GM23338 (cell line): ENCODE measurements around the gene PLRG1. TPM values are rescaled to one million over a fixed set of nuclear protein-coding genes. Genes with fewer than 3 reads are reported as not detected.
A peak's percentile ranks its signal among the peaks of the same experiment; 100 is the strongest.

Experiments used
- ATAC-seq: fragments of 200-7000 bp; cut with Tn5 transposase; 3 replicates; pipeline ENCODE4 v1.9.1; 2020
- DNase-seq: peaks from one replicate; pipeline ENCODE4 v3.0.0-alpha.2; 2015; ENCODE audit warnings: low spot score
- H2AFZ ChIP-seq: fragments of 200-600 bp; sonication (generic); 2 replicates; pipeline ENCODE4 v1.8.0; 2016; ENCODE audit warnings: antibody characterized with exemption, mild to moderate bottlenecking, moderate library complexity
- H3F3A ChIP-seq: fragments of 200-600 bp; sonication (generic); replicated peaks from 2 replicates; pipeline ENCODE4 v1.8.0; 2017; ENCODE audit warnings: antibody characterized with exemption, mixed run types, low read depth
- H3K27ac ChIP-seq: fragments of 200-600 bp; sonication (generic); 2 replicates; pipeline ENCODE4 v1.6.1; 2016; ENCODE audit warnings: low read depth
- H3K27me3 ChIP-seq: fragments of 200-600 bp; sonication (generic); 2 replicates; pipeline ENCODE4 v1.8.0; 2016; ENCODE audit warnings: mild to moderate bottlenecking, mixed run types, moderate library complexity; ENCODE audit not compliant: insufficient read depth
- H3K36me3 ChIP-seq: fragments of 200-600 bp; sonication (generic); 2 replicates; pipeline ENCODE4 v1.8.0; 2016; ENCODE audit warnings: mild to moderate bottlenecking; ENCODE audit not compliant: insufficient read depth
- H3K4me1 ChIP-seq: fragments of 200-600 bp; sonication (generic); 2 replicates; pipeline ENCODE4 v1.8.0; 2016; ENCODE audit warnings: mild to moderate bottlenecking, moderate library complexity; ENCODE audit not compliant: insufficient read depth
- H3K4me2 ChIP-seq: fragments of 200-600 bp; sonication (generic); 2 replicates; pipeline ENCODE4 v1.7.1; 2017; ENCODE audit warnings: mixed run types
- H3K4me3 ChIP-seq: fragments of 200-600 bp; sonication (generic); 2 replicates; pipeline ENCODE4 v1.6.1; 2016; ENCODE audit warnings: mixed run types
- H3K79me2 ChIP-seq: fragments of 200-600 bp; sonication (generic); replicated peaks from 2 replicates; pipeline ENCODE4 v1.8.0; 2017; ENCODE audit warnings: mild to moderate bottlenecking; ENCODE audit not compliant: insufficient read depth
- H3K9me2 ChIP-seq: fragments of 200-600 bp; sonication (generic); 2 replicates; pipeline ENCODE4 v1.8.0; 2017; ENCODE audit not compliant: insufficient read depth
- H4K20me1 ChIP-seq: fragments of 200-600 bp; sonication (generic); replicated peaks from 2 replicates; pipeline ENCODE4 v1.8.0; 2017; ENCODE audit warnings: mild to moderate bottlenecking; ENCODE audit not compliant: insufficient read depth
- H3K27ac Mint-ChIP-seq: 2 replicates; pipeline ENCODE4 v1.8.0; 2020; ENCODE audit warnings: inconsistent platforms, mild to moderate bottlenecking, moderate library complexity, mixed read lengths
- H3K27me3 Mint-ChIP-seq: 3 replicates; pipeline ENCODE4 v1.8.0; 2022; ENCODE audit warnings: low read depth, mild to moderate bottlenecking, moderate library complexity, mixed read lengths, inconsistent platforms; ENCODE audit not compliant: insufficient read depth, poor library complexity
- H3K36me3 Mint-ChIP-seq: 3 replicates; pipeline ENCODE4 v1.8.0; 2021; ENCODE audit warnings: low read depth, mild to moderate bottlenecking, inconsistent platforms, moderate library complexity, mixed read lengths
- H3K4me1 Mint-ChIP-seq: 3 replicates; pipeline ENCODE4 v1.8.0; 2020; ENCODE audit warnings: mild to moderate bottlenecking, inconsistent platforms, mixed read lengths
- H3K4me3 Mint-ChIP-seq: 3 replicates; pipeline ENCODE4 v1.8.0; 2021; ENCODE audit warnings: moderate library complexity, mild to moderate bottlenecking, inconsistent platforms, mixed read lengths
- H3K9me3 Mint-ChIP-seq: 3 replicates; pipeline ENCODE4 v1.8.0; 2020; ENCODE audit warnings: moderate library complexity, mild to moderate bottlenecking, inconsistent platforms, mixed read lengths
- CREB1 ChIP-seq: fragments of 250-450 bp; sonication (Bioruptor Pico); IDR thresholded peaks from 2 replicates; pipeline ENCODE4 v1.5.0; 2020; ENCODE audit warnings: low read depth, mild to moderate bottlenecking, moderate library complexity
- ETS1 ChIP-seq: IDR thresholded peaks from 2 replicates; pipeline ENCODE4 v1.6.1; 2016; ENCODE audit warnings: antibody characterized with exemption
- EZH2 ChIP-seq: fragments of 200-600 bp; sonication (generic); IDR thresholded peaks from one replicate; pipeline ENCODE4 v1.8.0; 2017; ENCODE audit warnings: antibody characterized with exemption, mild to moderate bottlenecking, low read depth; ENCODE audit not compliant: unreplicated experiment
- EZH2phosphoT487 ChIP-seq: fragments of 200-600 bp; sonication (generic); IDR thresholded peaks from one replicate; pipeline ENCODE4 v1.8.1; 2018; ENCODE audit warnings: antibody characterized with exemption; ENCODE audit not compliant: unreplicated experiment
- JUNB ChIP-seq: IDR thresholded peaks from one replicate; pipeline ENCODE4 v1.6.1; 2016; ENCODE audit warnings: antibody characterized with exemption; ENCODE audit not compliant: unreplicated experiment
- NANOG ChIP-seq: IDR thresholded peaks from 2 replicates; pipeline ENCODE4 v1.6.1; 2016; ENCODE audit warnings: antibody characterized with exemption, borderline replicate concordance
- POLR2AphosphoS5 ChIP-seq: IDR thresholded peaks from 2 replicates; pipeline ENCODE4 v1.6.1; 2016; ENCODE audit warnings: antibody characterized with exemption, low read depth
- REST ChIP-seq: IDR thresholded peaks from one replicate; pipeline ENCODE4 v1.6.1; 2018; ENCODE audit warnings: antibody characterized with exemption; ENCODE audit not compliant: unreplicated experiment
- STAT1 ChIP-seq: IDR thresholded peaks from one replicate; pipeline ENCODE4 v1.6.1; 2016; ENCODE audit warnings: antibody characterized with exemption; ENCODE audit not compliant: unreplicated experiment
- ZNF114 ChIP-seq: fragments of 250-450 bp; sonication (Bioruptor Pico); IDR thresholded peaks from 2 replicates; pipeline ENCODE4 v1.5.0; 2020; ENCODE audit warnings: mild to moderate bottlenecking, moderate library complexity
- ZNF331 ChIP-seq: fragments of 250-450 bp; sonication (Bioruptor Pico); IDR thresholded peaks from 2 replicates; pipeline ENCODE4 v1.5.0; 2020; ENCODE audit warnings: low read depth, mild to moderate bottlenecking, moderate library complexity
- ZNF462 ChIP-seq: fragments of 250-450 bp; sonication (Bioruptor Pico); IDR thresholded peaks from 2 replicates; pipeline ENCODE4 v1.5.0; 2020; ENCODE audit warnings: mild to moderate bottlenecking, moderate library complexity
- polyA plus RNA-seq: library from polyadenylated mRNA; unstranded; fragments of >200 nt; fragmentation: Nextera tagmentation; extraction: Ambion mirVana; gene quantifications from 2 replicates; pipeline ENCODE4 v1.2.1, GENCODE V29; 2016
- total RNA-seq: library from RNA; depleted of rRNA; stranded (reverse); fragments of >200 nt; shearing (Covaris generic); gene quantifications from 2 replicates; pipeline ENCODE4 v1.2.3, GENCODE V29; 2014
- TF ChIP-seq, protein P1 (sequence below), 2 experiments: fragments of 200-600 bp in 1 of 2; sonication (generic) in 1 of 2; conservative IDR thresholded peaks; 2 replicates each; pipeline versions ENCODE4 v1.5.1 to v1.6.1; 2016 to 2017; ENCODE audit warnings: antibody characterized with exemption in 2 of 2, low read depth in 2 of 2, mild to moderate bottlenecking in 2 of 2, moderate library complexity in 1 of 2

Gene PLRG1
- total and polyA plus RNA-seq, 2 experiments from 2014 or later = 77.3 to 82.7 TPM

DNA sequence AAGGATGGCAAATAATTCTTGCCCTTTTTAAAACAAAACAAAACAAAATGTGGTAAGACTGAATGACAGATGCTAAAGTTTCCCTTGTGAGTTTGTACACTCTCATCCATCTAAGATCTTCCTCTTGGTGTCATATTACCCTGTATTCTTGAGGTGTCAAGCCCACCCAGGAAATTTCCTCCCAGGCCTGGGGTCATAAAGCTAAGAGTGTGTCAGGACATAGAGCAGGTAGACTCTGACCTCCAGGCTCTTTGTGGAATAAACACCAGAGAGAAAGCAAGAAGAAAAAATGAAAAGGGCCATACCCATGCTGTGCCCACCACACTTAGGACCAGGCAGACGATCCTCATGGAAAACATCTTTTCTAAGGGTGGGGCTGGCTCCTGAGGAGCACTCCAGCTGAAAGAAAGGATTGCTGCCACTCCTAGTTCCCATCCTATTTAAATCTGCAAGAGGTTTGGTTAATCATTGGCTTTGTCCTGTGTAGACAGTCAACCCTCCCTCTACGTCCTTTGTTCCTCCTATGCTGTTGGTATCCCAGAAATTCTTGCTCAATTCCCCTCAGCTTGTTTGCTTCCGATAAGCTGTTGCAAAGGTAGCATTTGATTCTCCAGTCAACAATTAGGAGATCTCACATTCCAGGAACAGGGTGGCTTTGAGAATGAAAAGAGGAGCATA is 40.3 kb upstream of the PLRG1 start, which contains the start of gene FGA:
TSS of gene FGA (minus strand) at position 414 of the 678 bp plus-strand sequence. CDS start at position 359, 55 bp downstream.
- ATAC-seq = peak; percentile 76
- Histone ChIP-seq H3K9me2 (no peaks in the 10 kb centered on the region; the same call in 1 of the 2 replicates), H3K27me3 (no peaks in the 10 kb centered on the region), H3F3A (no peaks in the 10 kb centered on the region), H4K20me1 (no peaks in the 10 kb centered on the region), H2AFZ (no peak within 1 kb of the TSS; the same call in 1 of the 2 replicates), H3K4me1 (no peaks in the 10 kb centered on the region), H3K4me3 (no peak within 1 kb of the TSS), H3K36me3 (no peaks in the 10 kb centered on the region), H3K4me2 (no peak within 1 kb of the TSS), H3K79me2 (no peaks in the 10 kb centered on the region), H3K27ac (no peak within 1 kb of the TSS)
- Mint-ChIP-seq H3K36me3 (no peaks in the 10 kb centered on the region), H3K4me3 (no peak within 1 kb of the TSS), H3K9me3 (no peaks in the 10 kb centered on the region), H3K4me1 (peaks cover 8% of the 10 kb centered on the region), H3K27me3 (no peaks in the 10 kb centered on the region), H3K27ac (no peak within 1 kb of the TSS)
- DNase-seq = peak; percentile 50
- TF ChIP-seq, protein P1, sequence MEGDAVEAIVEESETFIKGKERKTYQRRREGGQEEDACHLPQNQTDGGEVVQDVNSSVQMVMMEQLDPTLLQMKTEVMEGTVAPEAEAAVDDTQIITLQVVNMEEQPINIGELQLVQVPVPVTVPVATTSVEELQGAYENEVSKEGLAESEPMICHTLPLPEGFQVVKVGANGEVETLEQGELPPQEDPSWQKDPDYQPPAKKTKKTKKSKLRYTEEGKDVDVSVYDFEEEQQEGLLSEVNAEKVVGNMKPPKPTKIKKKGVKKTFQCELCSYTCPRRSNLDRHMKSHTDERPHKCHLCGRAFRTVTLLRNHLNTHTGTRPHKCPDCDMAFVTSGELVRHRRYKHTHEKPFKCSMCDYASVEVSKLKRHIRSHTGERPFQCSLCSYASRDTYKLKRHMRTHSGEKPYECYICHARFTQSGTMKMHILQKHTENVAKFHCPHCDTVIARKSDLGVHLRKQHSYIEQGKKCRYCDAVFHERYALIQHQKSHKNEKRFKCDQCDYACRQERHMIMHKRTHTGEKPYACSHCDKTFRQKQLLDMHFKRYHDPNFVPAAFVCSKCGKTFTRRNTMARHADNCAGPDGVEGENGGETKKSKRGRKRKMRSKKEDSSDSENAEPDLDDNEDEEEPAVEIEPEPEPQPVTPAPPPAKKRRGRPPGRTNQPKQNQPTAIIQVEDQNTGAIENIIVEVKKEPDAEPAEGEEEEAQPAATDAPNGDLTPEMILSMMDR (conservative IDR thresholded peaks at IDR 0.05; ENCODE audit: low read depth in 2 of 2) = no peak
- TF ChIP-seq ZNF331 (CRISPR knock-in tag) (no peak), NANOG (no peak), ZNF462 (CRISPR knock-in tag) (no peak), EZH2 (no peak), REST (no peak), POLR2AphosphoS5 (no peak), ETS1 (no peak), STAT1 (no peak), ZNF114 (CRISPR knock-in tag) (no peak), CREB1 (CRISPR knock-in tag) (no peak), EZH2phosphoT487 (no peak), JUNB (no peak)
